WI38 (cell line): ENCODE results near the gene EFHD2.

Experiments used
- H3K4me3 ChIP-seq: 2 replicates; pipeline ENCODE4 v1.5.1; 2011; ENCODE audit warnings: low read depth, mild to moderate bottlenecking, control low read depth, low read length
- CTCF ChIP-seq: IDR thresholded peaks from 2 replicates; pipeline ENCODE4 v1.5.1; 2012; ENCODE audit warnings: low read depth, mild to moderate bottlenecking, control low read depth, low read length

EFHD2 gene

DNA sequence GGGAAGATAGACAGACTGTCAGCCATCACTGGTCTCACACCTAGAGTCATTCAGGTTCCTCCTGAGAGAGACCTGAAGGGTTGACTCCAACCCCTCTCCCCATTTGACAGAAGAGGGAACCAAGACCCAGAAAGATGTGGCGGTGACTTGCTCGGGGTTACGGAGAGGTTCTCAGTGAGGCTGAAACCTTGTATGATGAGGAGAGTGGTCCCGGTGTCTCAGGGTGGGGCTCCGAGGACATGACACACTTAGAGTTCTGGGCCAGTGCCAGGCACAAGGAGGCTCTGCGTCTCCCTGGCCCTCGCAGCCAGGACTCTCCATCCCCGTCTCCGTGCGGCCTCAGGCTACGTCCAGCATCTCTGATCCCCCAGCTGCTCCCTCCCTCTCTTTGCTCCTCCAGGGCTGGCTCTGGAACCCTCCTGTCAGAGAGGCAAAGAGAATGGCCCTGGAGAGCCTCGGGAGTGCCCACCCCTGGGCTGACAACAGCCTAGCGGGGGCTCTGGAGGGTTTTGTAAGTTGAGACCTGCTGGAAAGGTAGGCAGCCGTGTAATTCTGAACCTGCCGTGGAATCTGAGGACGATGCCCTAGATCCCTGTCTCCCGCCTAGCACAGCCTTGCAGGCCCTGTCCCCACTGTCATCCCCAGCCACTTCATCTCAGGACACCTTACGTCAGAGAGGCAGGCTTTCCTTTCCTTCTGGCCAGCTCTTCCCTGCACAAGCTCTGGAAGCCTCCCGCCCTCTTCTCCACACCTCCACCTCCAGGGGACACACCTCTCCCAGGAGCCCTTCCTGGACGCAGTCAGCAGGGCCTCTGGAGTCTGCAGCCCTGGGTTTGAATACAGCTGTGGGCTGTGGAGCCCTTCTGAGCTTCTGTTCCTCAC is 4.1 kb downstream of the EFHD2 start:
- H3K4me3 ChIP-seq = no peak overlapping the region
- TF ChIP-seq CTCF = no peak

DNA sequence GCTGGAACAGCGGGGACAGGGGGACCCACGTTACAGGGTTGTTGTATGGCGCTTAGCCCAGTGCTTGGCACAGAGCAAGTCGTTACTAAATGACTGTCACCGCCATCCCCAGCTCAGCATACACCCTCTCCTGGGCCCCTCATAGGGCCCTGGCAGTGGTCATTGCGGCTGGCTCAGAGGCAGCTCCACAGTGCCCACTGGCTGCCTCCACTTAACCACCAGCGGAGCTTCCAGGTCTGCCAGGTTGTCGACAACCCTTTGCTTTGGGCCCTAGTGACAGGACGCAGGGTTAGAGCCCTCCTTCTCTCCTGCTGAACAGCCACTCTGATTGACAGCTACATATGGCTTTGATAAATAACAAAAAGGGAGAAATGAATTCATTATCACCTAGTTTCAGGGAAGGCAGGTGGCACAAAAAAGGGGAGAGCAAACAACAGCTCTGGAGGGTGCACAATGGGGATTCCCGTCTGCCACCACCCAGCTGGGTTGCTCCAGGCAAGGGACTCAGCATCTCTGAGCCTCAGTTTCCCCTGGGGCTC is 4.8 kb downstream of the EFHD2 start:
- H3K4me3 ChIP-seq = no peak overlapping the region
- no peak for TF ChIP-seq CTCF

GRCh38 chr1:15417059-15417934 is 7.6 kb downstream of the EFHD2 start:
- no peak for TF ChIP-seq CTCF
- H3K4me3 ChIP-seq = no peak overlapping the region

DNA sequence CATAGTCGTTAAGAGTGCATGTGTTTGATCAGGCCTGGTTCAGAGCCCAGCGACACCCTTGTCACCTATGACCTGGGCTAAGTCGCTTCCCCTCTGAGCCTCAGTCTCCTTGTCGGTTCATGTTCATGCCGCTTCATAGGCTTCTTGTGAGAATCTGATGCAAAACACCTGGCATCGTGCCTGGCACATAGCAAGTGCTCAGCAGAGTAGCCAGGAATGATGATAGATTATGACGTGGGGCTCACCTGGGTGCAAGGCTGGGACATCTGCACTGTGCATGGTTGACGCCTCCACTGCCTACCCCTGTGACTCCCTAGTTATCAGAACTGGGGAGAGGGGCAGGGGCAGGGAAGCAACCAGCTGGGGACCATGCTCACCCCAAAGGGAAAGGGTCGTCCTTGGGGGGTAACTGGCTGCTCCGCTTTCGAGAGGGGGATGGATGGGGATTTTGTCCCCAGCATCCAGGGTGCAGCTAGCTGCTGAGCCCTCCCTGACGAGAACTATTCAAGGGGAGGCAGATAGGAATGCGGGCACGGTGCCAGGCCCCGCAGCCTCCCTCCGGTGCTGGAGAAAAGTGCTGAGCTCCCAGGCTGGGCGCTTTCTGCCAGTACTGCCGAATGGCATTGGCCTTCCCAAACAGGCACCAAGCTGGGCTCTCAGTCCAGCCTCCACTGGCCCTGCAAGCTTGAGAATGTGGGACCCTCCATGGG is 9.3 kb downstream of the EFHD2 start:
- H3K4me3 ChIP-seq = no peak overlapping the region
- TF ChIP-seq CTCF = no peak

GRCh38 chr1:15420853-15421465 is 11.3 kb downstream of the EFHD2 start:
- TF ChIP-seq CTCF = no peak
- no peak overlapping the region for H3K4me3 ChIP-seq

DNA sequence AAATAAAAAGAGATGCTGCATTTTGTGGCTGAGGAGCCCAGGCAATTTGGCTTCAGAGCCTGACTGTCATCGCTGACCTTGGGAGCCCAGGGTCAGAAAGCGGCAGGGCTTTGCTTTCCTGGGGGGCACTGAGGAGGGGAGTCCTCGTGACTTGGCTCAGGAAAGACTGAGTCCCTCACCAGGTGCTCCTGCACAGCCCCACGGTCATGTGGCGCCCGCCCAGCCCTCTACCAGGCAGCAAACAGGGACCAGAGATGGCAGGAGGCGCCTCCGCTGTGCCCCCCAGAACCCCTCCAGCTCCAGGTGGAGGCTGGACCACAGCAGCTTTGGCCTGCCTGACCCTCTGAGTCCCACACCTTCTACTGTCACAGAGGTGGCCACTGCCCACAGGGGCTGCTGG is 13.2 kb downstream of the EFHD2 start:
- TF ChIP-seq CTCF = no peak
- H3K4me3 ChIP-seq = no peak overlapping the region
